Measurements from ENCODE around the gene CACNA2D4.

The CACNA2D4 gene

DNA sequence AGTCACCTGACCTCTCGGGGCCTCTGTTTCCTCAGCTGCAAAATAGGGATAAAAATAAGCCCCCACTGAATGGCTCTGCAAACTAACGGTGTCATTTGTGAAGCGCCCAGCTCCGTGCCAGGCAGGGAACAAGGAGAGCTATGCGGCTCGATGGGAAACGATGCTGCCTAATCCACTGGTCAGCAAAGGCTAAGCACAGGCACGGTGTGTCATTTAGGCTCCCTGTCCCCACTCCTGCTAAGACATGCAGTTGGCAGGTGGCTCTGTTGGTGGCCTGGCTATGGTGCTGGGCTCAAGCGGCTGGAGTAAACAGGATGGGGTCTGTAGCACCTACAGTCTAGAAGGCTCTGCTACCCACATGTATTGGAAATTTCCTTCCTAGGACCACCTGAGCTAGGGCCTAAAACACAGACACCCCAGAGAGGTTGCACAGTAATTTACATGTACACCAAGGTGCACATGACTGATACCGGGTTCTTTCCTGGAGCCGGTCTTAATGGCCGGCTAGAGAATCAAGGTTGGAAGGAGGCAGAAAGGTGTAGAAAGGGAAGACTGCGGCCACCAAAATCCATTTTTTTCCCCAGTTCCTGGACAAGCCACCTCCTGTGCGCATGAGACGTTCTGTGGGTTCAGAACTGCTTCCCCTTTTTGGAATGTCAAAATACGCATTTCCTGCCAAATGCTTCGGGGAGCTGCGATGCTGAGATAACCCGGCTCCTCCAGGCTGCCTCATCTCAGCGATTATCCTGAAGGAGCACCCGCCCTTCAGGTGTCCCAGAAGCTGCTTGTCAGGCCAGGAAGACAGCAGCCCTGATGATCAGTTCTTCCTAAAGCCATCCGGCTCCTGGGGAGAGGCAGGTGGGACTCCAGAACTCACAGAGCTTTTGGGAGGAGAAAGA lies 1.0 kb downstream of the CACNA2D4 start:
- DNase-seq (ENCODE audit: low spot score): no peak

DNA sequence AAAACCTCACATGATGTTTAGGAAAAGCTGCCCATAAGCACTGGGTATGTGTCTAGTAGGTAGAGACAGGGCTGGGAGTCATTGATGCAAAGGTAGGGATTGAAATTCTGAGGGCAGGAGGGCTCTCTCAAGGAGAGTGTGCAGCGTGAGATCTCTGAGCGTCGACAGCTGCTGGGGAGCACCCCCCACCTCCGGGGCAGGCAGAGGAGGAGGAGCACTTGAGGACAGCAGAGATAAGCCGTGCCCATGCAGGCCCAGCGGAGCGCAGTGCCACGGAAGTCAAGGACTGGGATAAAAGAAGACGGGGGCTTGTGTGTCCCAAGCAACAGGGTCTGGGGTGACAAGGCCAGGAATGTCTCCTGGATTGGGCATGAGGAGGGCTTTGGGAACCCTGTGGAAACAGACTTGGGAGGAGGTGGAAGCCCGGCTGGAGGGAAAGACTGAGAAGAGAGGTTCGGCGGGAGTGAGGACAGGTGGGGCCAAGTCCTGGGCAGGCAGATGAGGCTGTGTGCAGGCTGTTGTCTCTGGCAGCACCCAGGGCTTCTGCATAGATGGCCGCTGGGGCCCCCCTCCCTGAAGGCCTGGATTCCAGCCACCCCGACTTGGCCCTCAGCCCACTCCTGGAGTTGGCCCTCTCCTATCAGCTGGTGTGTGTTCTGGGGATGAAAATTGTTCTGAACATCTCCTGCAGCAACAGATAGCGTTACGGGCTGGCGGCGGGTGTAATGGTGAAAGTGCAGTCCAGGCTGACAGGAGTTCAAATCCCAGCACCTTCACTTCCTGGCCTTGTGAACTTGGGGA lies 1.9 kb downstream of the CACNA2D4 start:
- no peak for DNase-seq (ENCODE audit: low spot score)

DNA sequence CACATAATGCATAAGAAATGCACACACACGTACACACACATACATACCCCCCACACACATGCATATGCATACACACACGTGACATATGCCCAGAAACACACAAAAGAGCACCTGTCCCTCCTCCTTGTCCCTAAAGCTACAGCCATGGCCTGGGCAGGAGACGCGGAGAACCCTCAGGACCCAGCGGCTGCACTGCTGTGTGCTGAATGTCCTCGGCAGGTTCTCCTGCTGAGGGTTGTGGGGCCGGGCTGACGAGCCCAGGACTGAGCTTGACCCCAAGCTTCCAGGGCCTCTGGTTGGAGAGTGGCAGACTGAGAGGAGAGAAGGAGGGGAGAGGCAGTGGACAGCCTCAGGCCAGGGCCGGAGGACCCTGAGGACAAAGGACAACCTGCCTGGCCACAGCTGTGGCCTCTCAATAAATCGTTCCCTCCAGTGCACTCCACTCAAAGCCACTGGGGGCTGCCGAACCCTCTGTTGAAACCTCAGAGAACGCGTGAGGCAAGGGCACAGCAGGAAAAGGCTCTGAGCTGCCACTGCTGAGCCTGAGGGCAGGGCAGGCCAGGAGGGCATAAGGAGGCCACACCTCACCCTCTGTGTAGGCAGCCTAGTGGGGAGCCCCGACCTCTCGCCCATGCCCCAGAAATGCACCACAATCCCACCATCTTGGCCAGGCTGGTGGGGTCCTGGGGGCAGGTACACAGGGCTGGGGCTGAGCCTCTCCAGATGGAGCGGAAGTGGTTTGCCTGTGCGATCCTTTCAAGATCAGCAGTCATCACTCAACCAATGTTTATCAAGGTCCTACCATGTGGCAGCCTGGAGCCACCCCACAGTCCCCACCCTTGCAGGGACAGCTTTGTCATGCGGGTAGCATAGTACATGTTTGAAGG lies 3.1 kb downstream of the CACNA2D4 start:
- DNase-seq (ENCODE audit: low spot score): no peak

DNA sequence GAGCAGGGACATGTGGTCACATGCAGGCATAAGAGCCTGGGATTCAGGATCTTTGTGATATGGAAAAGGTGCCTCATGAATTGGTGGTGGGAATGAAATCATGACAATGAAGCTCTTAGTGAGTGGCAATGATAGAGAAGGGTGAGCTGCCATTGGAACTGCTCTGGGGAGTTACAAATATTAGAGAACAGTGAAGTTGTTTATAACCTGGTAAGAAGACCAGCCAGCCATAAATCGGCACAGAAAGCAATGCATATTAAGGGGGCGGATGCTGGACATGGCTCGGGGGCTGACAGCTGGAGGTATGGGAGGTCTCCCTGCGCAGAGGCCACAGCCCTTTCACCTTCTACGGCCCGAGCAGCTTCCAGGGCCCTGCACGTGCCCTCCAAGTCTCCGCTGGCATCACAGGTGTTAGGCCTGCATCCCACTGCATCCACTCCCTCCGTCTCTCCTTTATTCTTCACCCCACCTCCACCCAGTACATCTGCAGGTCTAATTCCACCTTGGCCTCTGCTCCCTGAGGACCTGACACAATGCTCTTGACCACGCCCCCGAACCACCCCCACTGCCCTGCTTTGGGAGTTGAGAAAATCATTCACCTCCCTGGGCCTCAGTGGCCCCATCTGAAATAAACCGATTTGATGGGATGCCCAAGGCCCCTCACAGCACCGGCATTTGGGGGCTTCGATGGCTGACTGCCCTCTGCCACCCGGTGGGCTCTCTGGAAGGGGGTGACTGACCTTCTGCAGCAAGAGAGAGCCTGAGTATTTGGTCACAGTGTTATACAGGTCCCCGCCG lies 4.1 kb downstream of the CACNA2D4 start:
- no peak for DNase-seq (ENCODE audit: low spot score)

DNA sequence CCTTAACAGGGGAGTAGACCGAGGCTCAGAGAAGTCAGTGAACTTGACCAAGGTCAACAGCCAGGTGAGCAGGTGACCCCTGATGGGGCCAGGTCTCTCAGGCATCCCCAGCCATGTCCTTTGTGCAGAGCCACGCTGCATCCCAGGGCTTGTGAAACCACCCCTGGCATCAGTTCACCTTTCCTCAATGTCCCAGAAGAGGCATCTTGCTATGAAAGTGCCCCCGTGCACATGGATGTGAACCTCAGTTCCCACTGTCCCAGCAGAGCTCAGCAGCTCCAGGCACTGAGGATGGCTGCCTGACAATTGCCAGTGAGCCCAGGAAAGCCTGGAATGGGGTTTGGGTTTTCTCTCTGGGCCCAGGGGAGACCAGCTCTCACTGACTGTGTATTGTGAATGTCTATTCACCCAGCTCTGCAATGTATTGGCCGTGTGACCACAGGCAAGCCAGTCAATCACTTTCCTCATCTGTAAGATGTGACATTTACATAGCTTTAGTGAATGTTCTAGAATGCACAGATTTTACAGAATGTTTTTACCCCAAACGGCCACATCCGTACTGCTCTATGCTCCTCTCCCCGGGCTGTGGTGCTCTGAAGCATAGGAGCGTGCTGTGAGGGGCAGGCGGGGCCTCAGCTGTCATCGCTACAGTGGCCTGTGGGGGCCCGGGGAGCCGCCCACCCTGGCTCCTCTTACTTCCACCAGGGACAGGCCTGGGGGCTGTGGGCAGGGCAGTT lies 4.9 kb downstream of the CACNA2D4 start:
- no peak for DNase-seq (ENCODE audit: low spot score)

DNA sequence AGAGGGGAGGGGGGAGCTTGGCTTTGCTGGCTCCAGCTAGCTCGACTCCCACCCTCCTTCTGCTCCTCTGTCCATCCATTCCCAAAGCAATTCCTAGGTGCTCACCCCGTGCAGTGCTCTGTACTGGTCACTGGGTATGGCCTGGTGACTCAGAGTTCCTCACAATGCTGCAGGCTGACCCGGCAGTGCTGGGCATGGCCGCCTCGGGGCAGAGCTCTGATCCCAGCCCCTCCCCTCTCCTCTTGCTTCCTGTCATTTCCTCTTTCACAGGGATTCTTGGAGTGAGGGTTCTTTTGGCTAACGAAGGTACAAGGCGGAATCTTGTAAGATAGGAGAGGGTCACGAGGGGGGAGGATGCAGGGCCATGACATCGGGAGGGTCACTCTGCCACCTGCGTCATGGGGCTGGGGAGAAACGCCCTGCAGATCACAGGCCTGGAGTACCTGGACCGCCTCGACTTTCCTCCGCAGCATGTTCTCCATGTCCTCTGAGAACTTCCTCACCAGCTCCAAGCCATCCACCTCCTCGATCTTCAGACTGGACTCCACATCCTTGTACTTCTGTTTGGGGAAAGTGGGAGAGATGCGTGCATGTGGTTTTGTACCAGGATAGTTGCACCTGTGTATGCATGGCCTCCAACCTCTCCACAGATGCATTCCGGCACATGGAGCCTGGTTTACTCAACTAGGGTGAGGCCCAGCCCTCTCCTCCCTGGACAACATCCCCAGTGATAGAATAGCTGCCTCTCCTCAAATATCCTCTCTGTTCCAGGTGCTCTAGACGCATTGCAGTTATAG lies 5.7 kb downstream of the CACNA2D4 start:
- DNase-seq (ENCODE audit: low spot score): no peak

DNA sequence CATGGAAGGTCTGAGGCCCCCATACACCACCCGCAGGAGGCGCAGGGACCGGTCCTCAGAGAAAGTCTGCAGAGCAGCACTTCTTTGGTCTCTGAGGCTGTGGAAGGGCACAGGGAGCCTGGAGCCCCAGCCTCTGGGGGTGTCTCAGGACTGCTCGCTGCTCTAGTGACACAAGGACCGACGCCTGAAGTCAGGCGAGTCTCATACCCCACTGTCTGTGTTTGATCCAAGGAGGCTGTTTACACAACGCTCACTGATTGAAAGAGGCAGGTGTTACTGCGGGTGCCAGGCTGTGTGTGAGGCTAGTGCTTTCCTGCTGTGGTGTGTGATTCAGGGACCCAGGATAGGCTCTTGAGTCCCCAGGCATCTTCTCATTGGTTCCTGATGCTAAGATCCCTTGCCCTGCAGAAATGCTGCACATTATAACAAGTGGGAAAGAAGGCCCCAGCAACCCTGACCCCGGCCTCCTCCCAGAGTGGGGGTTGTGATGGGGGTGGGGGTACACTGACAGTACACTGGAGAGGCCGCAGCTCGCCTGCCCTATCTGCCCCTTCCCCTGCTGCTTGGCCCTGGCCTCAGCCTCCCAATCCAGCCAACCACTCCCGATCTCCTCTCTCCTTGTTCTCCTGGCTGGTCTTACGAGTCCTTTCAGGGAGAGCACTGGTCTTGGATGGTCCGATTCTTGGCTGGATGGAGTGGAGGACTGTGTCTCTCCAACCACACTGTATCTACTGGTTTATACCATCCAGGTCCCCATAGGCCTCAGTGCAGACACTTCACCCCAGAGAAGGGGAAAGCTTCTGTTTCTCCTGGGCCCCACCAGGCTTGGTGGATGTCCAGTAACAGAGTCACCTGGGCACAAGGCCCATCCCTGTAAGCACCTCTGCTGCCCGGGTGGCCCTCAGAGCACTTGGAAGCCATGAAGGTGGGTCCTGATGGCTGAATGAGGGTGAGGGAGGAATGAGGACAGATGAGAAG lies 6.6 kb downstream of the CACNA2D4 start:
- no peak for DNase-seq (ENCODE audit: low spot score)

DNA sequence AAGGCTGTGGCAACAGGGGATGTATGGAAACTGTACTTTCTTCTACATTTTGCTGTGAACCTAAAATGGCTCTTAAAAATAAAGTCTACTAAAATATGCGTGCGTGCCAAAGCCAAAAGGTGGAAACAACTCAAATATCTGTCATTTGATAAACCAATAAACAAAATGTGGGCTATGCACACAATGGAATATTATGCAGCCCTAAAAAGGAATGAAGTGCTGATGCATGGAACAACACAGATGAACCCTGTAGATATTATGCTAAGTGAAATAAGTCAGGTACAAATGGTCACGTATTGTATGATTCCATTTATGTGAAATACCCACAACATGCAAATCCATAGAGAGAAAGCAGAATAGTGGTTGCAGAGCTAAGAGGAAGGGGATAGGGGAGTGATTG lies 8.0 kb downstream of the CACNA2D4 start:
- DNase-seq (ENCODE audit: low spot score): no peak

DNA sequence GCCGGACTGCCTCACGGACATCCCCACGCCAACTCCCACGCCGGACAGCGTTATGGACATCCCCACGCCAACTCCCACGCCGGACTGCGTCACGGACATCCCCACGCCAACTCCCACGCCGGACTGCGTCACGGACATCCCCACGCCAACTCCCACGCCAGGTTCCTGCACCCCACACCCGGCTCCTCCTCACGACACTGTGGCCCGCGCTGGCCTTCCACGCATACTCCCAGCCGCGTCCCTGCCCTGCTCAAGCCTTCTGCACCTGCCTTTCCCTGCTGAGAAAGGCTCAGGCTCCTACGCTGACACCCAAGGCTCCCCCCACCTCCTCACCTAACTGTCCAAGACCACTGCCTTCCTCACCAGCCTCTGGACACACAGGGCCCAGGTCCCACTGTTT lies 9.7 kb downstream of the CACNA2D4 start:
- no peak for DNase-seq (ENCODE audit: low spot score)

DNA sequence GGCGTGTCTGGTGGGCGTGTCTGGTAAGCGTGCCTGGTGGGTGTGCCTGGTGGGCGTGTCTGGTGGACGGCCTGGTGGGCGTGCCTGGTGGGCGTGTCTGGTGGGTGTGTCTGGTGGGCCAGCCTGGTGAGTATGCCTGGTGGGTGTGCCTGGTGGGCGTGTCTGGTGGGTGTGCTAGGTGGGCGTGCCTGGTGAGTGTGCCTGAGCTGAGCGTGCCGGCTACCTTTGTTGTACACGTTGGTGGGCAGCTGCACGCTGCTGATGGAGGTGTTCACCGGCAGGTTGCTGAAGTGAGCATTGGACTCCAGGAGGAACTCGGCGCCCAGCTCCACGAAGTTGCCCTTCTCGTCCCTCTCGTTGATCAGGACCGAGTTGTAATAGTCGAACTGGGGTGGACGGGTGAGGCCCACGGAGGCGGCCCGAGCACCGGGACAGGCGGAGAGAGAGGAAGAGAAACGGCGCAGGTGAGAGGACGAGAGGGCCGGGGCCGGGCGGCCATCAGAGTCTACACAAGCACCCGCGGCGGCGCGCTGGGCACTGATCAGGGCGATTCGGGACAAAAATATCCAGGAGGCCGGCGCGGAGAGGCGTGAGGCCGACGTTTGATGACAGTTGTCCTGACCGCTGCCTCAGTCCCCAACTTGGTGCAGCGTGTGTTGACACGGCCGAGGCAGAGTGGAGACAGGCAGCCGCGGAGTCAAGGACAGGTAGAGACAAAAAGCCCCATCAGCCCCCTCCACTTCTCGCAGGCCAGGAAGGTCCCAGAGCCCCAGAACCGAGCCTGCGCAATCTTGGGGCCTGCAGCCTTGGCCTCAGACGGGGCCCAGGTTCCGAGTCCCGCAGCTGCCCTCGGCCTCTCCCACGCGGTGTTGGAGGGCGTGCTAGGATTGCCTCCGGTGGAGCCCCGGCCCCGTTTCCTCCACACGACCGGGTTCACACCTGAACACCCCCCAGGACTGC lies 10.5 kb downstream of the CACNA2D4 start:
- DNase-seq (ENCODE audit: low spot score): peak; percentile 51

DNA sequence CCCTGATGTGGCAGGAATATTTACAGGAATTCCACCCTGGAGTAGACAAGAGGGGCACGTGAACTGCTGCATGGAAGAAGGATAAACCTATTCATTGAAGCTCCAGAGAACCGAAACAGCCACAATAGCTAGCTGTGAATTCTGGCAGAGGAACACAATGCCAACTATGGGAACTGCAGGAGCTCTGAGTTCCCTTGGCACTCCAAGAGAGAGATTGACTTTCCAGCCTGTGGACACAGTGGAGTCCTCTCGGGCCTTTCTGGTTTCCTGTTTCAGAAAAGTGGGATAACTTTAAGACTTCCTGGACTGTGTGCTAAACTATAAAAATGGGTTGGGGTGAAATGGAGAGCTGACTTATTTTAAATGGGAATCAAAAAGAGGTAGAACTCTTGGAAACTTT lies 11.9 kb downstream of the CACNA2D4 start:
- no peak for DNase-seq (ENCODE audit: low spot score)

DNA sequence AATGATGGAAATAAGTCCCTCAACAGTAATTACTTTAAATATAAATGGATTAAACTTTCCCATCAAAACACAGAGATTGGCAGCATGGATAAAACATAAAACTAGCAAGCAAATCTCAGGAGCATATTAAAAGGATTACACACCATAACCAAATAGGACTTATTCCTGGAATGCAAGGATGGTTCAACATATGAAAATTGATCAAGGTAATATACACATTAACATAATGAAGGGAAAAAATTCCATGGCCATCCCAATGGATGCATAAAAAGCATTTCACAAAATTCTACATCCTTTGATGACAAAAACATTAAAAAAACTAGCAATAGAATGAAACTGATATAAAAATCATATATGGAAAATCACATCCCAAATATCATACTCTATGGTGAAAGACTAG lies 13.6 kb downstream of the CACNA2D4 start:
- no peak for DNase-seq (ENCODE audit: low spot score)

DNA sequence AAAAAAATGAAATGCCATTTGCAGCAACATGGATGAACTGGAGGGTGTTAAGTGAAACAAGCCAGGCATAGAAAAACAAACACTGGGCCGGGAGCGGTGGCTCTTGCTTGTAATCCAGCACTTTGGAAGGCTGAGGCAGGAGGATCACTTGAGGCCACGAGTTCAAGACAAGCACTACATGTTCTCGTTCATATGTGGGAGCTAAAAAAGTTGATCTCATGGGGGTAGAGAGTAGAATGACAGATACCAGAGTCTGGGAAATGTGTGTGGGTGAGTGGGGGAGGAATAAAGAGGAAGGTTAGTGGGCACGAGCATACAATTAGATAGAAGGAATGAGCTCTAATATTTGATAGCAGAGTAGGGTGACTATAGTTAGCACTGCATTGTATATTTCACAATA lies 21.5 kb downstream of the CACNA2D4 start:
- DNase-seq (ENCODE audit: low spot score): no peak

DNA sequence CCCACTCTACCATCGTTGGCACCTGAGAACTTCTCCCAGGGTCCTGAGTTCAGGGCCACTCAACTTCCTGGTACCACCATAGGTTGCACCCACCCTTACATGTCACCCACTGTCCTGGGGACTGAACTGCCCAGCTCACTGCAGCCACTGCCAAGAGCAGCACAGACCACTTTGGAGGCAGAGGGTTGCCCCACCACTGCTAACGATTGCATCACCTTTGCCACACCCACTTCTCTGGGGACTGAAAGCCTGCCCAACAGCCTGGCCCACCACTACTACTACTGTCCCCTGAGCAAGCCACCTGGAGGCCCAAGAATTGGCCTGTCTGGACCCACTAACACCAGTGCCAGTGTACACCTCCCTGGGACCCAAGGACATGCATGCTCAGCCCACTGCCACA lies 27.6 kb downstream of the CACNA2D4 start:
- no peak for DNase-seq (ENCODE audit: low spot score)

DNA sequence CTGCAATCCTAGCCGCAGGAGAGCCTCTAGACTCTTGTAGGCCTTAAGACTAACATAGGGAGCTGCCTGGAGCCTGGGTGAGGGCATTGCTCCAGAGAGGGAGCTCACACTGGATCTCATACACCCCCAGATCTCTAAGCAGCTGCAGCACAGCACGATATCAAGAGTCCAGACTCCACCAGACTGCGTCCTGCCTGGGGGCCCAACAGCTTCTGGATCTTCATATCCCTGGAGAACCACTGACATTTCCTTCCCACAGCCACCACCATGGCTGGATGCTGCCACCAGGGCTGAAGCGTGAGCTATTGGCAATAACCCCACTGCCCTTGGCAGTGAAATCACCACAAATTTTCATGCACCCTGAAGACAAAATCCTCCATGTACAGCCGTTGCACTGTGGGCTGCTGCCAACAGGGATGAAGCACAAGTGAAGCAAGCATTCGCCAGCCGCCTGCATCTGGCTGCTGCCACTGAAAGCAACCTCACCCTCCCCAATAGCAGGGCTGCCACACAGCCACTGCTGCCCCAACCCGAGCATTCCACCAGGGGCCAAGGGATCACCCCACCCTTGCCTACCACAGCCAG lies 28.2 kb downstream of the CACNA2D4 start:
- DNase-seq (ENCODE audit: low spot score): no peak

DNA sequence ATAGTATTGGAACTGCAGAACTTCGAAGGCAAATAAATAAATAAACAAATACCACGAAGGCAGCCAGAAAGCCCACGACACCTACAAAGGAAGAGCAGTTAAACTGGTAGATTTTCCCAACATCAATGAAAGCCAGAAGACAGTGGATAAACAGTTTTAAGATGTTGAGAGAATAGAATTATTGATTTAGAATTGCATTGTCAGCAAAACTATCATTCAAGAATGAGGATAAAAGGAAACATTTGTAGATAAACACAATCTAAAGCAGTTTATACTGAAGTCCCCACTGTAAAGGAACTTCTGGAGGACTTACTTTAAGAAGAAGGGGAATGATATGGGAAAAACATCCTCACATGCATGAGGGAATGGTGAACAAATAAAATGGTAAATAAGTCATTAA lies 29.5 kb downstream of the CACNA2D4 start:
- no peak for DNase-seq (ENCODE audit: low spot score)

DNA sequence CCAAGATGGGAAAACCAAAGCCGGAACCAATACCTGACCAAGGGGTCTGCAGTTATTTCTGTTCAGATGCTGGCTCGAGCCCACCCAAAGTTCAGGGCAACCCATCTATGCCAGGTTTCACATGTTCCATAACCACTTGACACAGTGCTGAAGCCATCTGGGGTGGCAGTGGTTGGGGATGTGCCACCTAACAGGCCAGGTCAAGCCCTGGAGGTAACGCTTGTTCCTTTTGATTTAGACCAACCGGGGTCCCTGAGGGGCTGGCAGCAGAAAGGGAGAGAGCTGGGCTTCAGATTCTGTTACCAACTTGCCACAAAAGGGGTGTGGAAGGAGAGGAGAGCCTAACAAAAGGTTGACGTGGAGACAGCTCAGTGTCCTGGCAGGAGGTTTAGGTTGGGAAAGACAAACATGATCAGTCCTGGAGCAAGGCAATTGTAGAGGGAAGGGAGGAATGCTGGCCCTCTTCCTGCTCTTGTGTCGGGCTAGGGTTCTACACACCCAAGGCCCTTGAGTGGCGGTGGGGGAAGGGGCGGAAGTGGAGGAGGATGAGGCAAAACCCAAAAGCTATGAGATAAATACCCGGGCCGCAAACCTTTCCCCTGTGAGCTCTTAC lies 31.9 kb downstream of the CACNA2D4 start:
- no peak for DNase-seq (ENCODE audit: low spot score)

Measured in NAMALWA (cell line).